DLD1 (cell line): ENCODE measurements around the gene ADCY2.

ENCODE experiments used
- in situ Hi-C: cut with HindIII; loops from 2 replicates; pipeline ENCODE4 v1.10.0; 2017; ENCODE audit warnings: low sequenced_read_pairs

ADCY2 gene

GRCh38 chr5:7584749-7585148 is 188.8 kb downstream of the ADCY2 start:
- in situ Hi-C loops, result no loop called here

GRCh38 chr5:7585807-7586206 is 189.9 kb downstream of the ADCY2 start:
- in situ Hi-C loops, result no loop called here

GRCh38 chr5:7586480-7586879 is 190.5 kb downstream of the ADCY2 start:
- in situ Hi-C loops, result no loop called here

- in situ Hi-C loops, result no loop called here
Observed at GRCh38 chr5:7589800-7590199, 193.9 kb downstream of the ADCY2 start.

GRCh38 chr5:7592910-7593309 is 197.0 kb downstream of the ADCY2 start:
- in situ Hi-C loops, result no loop called here

GRCh38 chr5:7597059-7597642 is 201.2 kb downstream of the ADCY2 start:
- in situ Hi-C loops, result no loop called here

- in situ Hi-C loops, result no loop called here
Observed at GRCh38 chr5:7606840-7607465, 211.0 kb downstream of the ADCY2 start.

- in situ Hi-C loops, result no loop called here
Observed at GRCh38 chr5:7608772-7609171, 212.8 kb downstream of the ADCY2 start.

- in situ Hi-C loops, result no loop called here
Observed at GRCh38 chr5:7609726-7610125, 213.8 kb downstream of the ADCY2 start.

GRCh38 chr5:7610531-7611177 is 214.7 kb downstream of the ADCY2 start:
- in situ Hi-C loops, result no loop called here

- in situ Hi-C loops, result no loop called here
Observed at GRCh38 chr5:7611518-7611917, 215.6 kb downstream of the ADCY2 start.

- in situ Hi-C loops, result no loop called here
Observed at GRCh38 chr5:7615566-7616061, 219.7 kb downstream of the ADCY2 start.

- in situ Hi-C loops, result no loop called here
Observed at GRCh38 chr5:7616897-7617296, 221.0 kb downstream of the ADCY2 start.

- in situ Hi-C loops, result no loop called here
Observed at GRCh38 chr5:7622498-7622897, 226.6 kb downstream of the ADCY2 start.

- in situ Hi-C loops, result no loop called here
Observed at GRCh38 chr5:7625740-7626139, 229.8 kb downstream of the ADCY2 start.

GRCh38 chr5:7628248-7628647 is 232.3 kb downstream of the ADCY2 start:
- in situ Hi-C loops, result no loop called here

GRCh38 chr5:7628820-7629219 is 232.9 kb downstream of the ADCY2 start:
- in situ Hi-C loops, result no loop called here

- in situ Hi-C loops, result no loop called here
Observed at GRCh38 chr5:7629561-7629960, 233.6 kb downstream of the ADCY2 start.

GRCh38 chr5:7634837-7635236 is 238.9 kb downstream of the ADCY2 start:
- in situ Hi-C loops, result no loop called here

- in situ Hi-C loops, result no loop called here
Observed at GRCh38 chr5:7638456-7638855, 242.5 kb downstream of the ADCY2 start.

- in situ Hi-C loops, result no loop called here
Observed at GRCh38 chr5:7642029-7642428, 246.1 kb downstream of the ADCY2 start.

- in situ Hi-C loops, result no loop called here
Observed at GRCh38 chr5:7644723-7645122, 248.8 kb downstream of the ADCY2 start.
